ENCODE results near the gene SENP8. TPM values are rescaled to one million over a fixed set of nuclear protein-coding genes. Genes with fewer than 3 reads are reported as not detected.
"Not testable (repeated sequence)": the region's sequence is repeated elsewhere in the genome, so short reads cannot be mapped to it uniquely, and the experiment has no call there.

The SENP8 gene
- 1 to 10 TPM in 1 of 2 donors, under 1 TPM in 1; 0.82 to 2.7 TPM for total RNA-seq

GRCh38 chr15:72118017-72118978, at the start of gene SENP8, which contains the start of gene MYO9A:
Gene SENP8 (plus strand): TSS chr15:72118403. CDS start chr15:72139624, 21,221 bp downstream.
Gene MYO9A (minus strand): TSS chr15:72118150. CDS start chr15:72046563, 71,587 bp downstream.
- peaks cover 4% of the 10 kb centered on the region for H3K36me3 Mint-ChIP-seq (ENCODE audit: low read depth)
- ATAC-seq (replicated peaks), result peak; percentile 74
- H3K4me1 Mint-ChIP-seq, result peaks cover 25% of the 10 kb centered on the region
- no peaks in the 10 kb centered on the region for H3K27me3 Mint-ChIP-seq
- peak within 1 kb of the TSS; percentile 98 for H3K27ac Mint-ChIP-seq
- no peaks in the 10 kb centered on the region for H3K9me3 Mint-ChIP-seq
- H3K4me3 Mint-ChIP-seq, result peak within 1 kb of the TSS; percentile 99

- H3K27ac Mint-ChIP-seq, result no peak overlapping the region
- peaks cover 4% of the 10 kb centered on the region for H3K4me1 Mint-ChIP-seq
- no peaks in the 10 kb centered on the region for H3K27me3 Mint-ChIP-seq
- H3K4me3 Mint-ChIP-seq, result no peak overlapping the region
- no peaks in the 10 kb centered on the region for H3K36me3 Mint-ChIP-seq (ENCODE audit: low read depth)
- no peaks in the 10 kb centered on the region for H3K9me3 Mint-ChIP-seq
- ATAC-seq (replicated peaks), result no peak
Measured at GRCh38 chr15:72068856-72069255, 49.3 kb upstream of the SENP8 start.

DNA sequence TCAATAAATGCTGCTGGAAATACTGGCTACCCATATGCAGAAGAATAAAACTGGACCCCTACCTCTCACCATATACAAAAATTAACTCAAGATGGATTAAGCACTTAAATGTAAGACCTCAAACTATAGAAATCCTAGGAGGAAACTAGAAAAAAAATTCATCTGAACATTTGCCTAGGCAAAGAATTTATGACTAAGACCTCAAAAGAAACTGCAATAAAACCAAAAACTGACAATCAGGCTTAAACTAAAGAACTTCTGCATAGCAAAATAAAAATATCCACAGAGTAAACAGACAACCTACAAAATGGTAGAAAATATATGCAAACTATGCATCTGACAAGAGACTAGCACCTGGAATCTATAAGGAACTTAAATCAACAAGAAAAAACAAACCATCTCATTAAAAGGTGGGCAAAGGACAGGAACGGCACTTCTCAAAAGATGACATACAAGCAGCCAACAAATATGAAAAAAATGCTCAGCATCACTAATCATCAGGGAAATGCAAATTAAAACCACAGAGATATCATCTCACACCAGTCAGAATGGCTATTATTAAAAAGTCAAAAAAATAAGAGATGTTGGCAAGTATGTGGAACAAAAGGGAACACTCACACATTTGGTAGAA, 47.3 kb upstream of the SENP8 start:
- Mint-ChIP-seq H3K27me3 (no peaks in the 10 kb centered on the region), H3K9me3 (no peaks in the 10 kb centered on the region), H3K4me3 (no peak overlapping the region), H3K4me1 (peaks cover 6% of the 10 kb centered on the region), H3K27ac (no peak overlapping the region), H3K36me3 (ENCODE audit: low read depth) (no peaks in the 10 kb centered on the region)
- no peak for ATAC-seq (replicated peaks)

- H3K4me1 Mint-ChIP-seq; ATAC-seq (replicated peaks); H3K27me3 Mint-ChIP-seq; H3K9me3 Mint-ChIP-seq; H3K4me3 Mint-ChIP-seq; H3K27ac Mint-ChIP-seq; H3K36me3 Mint-ChIP-seq (ENCODE audit: low read depth): not testable (repeated sequence)
Measured at GRCh38 chr15:72071448-72071825, 46.8 kb upstream of the SENP8 start.

DNA sequence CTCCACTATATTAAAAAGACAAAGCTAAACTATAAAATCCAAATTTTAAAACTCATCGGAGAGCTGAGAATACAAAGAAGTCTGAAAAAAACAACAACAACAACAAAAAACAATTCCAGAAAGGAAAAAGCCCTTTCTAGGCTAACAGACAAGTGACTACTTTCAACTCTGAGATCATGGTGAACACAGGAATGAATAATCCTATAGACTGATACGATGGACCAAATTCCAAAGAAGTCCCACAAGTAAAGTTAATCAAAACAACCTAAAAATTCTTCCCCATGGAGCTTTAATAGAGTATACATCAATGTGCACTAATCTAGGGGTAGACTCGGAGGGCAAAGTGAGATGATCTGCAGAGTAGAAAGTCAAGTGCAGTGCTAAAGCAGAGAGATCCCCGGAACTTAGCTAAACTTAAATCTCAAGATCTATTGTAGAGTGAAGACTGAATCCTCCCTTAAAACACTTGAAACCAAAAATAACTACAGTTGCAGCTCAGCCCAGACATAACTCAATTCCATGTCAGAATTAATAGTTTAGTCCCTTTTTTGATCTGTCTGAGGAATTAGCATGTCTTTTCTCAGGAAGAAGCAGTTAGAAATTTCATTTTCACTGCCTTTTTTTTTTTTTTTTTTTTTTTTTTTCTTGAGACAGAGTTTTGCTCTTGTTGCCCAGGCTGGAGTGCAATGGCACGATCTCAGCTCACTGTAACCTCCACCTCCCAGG, 43.7 kb upstream of the SENP8 start:
- no peak overlapping the region for H3K4me3 Mint-ChIP-seq
- no peaks in the 10 kb centered on the region for H3K27me3 Mint-ChIP-seq

DNA sequence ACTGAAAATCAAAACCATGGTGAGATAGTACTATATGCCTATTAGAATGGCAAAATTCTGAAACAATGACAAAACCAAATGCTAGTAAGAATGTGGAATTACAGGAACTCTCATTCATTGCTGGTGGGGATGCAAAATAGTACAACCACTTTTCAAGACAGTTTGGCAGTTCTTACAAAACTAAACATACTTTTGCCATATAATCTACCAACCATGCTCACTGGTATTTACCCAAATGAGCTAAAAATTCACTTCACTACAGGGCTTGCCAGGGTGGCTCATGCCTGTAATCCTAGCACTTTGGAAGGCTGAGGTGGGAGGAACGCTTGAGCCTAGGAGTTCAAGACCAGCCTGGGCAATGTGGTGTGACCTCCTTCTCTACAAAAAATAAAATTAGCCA, 40.3 kb upstream of the SENP8 start:
- no peak overlapping the region for H3K4me3 Mint-ChIP-seq
- H3K4me1 Mint-ChIP-seq, result peaks cover 21% of the 10 kb centered on the region
- H3K27me3 Mint-ChIP-seq, result no peaks in the 10 kb centered on the region
- ATAC-seq (replicated peaks), result no peak
- no peaks in the 10 kb centered on the region for H3K36me3 Mint-ChIP-seq (ENCODE audit: low read depth)
- H3K27ac Mint-ChIP-seq, result no peak overlapping the region
- peaks cover 4% of the 10 kb centered on the region for H3K9me3 Mint-ChIP-seq

More for the DNA sequence above, 43.7 kb upstream of the SENP8 start:
- peaks cover 14% of the 10 kb centered on the region for H3K4me1 Mint-ChIP-seq
- H3K27ac Mint-ChIP-seq, result no peak overlapping the region
- no peaks in the 10 kb centered on the region for H3K36me3 Mint-ChIP-seq (ENCODE audit: low read depth)
- ATAC-seq (replicated peaks), result no peak
- H3K9me3 Mint-ChIP-seq, result no peaks in the 10 kb centered on the region

DNA sequence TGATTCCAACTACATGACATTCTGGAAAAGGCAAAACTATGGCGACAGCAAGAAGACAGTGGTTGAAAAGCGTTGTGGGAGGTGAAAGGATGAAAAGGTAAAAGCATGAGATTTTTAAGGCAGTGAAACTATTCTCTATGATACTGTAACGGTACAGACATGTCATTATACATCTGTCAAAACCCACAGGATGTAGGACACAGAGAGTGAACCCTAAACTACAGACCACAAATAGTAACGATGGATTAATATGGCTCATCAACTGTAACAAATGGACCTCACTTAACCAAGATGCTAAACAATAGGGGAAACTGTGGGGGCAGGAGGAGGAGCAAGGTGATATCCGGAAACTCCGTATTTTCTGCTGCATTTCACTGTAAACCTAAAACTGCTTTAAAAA, 39.3 kb upstream of the SENP8 start:
- Mint-ChIP-seq H3K27ac (no peak overlapping the region), H3K4me3 (no peak overlapping the region), H3K36me3 (ENCODE audit: low read depth) (no peaks in the 10 kb centered on the region), H3K27me3 (no peaks in the 10 kb centered on the region), H3K4me1 (peaks cover 21% of the 10 kb centered on the region), H3K9me3 (peaks cover 4% of the 10 kb centered on the region)
- ATAC-seq (replicated peaks), result peak; percentile 78

DNA sequence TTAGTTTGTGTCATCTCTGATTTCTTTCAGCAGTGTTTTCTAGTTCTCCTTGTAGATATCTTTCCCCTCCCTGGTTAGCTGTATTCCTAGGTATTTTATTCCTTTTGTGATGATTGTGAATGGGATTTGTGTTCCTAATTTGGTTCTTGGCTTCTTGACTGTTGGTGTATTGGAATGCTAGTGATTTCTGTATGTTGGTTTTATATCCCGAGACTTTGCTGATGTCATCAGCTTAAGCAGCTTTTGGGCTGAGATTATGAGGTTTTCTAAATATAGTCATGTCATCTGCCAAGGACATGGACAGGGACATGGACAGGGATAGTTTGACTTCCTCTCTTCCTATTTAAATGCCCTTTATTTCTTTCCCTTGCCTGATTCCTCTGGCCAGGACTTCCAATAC, 36.0 kb upstream of the SENP8 start:
- no peak overlapping the region for H3K27ac Mint-ChIP-seq
- H3K4me3 Mint-ChIP-seq, result no peak overlapping the region

DNA sequence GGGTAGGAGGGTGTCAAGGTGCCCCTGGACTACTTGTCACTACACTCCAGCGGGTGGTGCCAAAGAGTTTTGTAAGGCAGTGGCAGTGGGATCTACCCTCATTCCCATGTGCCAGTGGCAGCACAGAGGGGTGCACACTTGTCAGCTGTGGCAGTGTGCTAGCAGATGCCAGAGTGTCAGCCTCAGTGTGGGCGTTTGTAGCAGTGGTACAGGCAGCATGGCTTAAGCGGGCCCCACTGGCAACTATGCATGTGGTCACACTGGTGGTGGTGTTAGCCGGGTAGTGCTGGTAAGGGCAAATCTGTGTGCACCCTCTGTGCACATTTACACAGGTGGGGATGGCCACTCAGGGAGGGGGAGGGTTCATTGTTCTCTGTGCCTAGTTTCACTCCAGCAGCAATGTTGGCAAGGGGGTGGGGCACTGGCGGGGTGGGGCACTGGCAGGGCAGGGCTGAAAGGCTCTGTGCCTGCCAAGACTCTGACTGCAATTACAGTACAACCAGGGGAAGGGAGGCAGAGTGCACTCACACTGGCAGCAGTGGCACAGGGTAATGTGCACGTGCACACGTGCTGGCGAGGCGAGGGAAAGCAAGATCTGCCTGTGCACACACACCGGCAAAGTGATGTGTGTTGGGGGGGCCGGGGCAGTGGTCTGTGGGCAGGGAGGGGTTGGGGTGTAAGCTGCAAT, 32.0 kb upstream of the SENP8 start:
- Mint-ChIP-seq H3K9me3 (peaks cover 9% of the 10 kb centered on the region), H3K4me1 (peaks cover 9% of the 10 kb centered on the region), H3K27me3 (no peaks in the 10 kb centered on the region), H3K27ac (no peak overlapping the region), H3K4me3 (no peak overlapping the region), H3K36me3 (ENCODE audit: low read depth) (no peaks in the 10 kb centered on the region)
- ATAC-seq (replicated peaks), result no peak

More for the DNA sequence above, 36.0 kb upstream of the SENP8 start:
- H3K9me3 Mint-ChIP-seq, result peaks cover 9% of the 10 kb centered on the region
- H3K27me3 Mint-ChIP-seq, result no peaks in the 10 kb centered on the region
- H3K4me1 Mint-ChIP-seq, result peaks cover 15% of the 10 kb centered on the region
- no peaks in the 10 kb centered on the region for H3K36me3 Mint-ChIP-seq (ENCODE audit: low read depth)
- ATAC-seq (replicated peaks), result no peak

- Mint-ChIP-seq H3K27me3 (no peaks in the 10 kb centered on the region), H3K4me3 (no peak overlapping the region), H3K27ac (no peak overlapping the region), H3K4me1 (peaks cover 4% of the 10 kb centered on the region), H3K36me3 (ENCODE audit: low read depth) (no peaks in the 10 kb centered on the region), H3K9me3 (peaks cover 4% of the 10 kb centered on the region)
- ATAC-seq (replicated peaks), result no peak
Measured at GRCh38 chr15:72086920-72087648, 31.1 kb upstream of the SENP8 start.

DNA sequence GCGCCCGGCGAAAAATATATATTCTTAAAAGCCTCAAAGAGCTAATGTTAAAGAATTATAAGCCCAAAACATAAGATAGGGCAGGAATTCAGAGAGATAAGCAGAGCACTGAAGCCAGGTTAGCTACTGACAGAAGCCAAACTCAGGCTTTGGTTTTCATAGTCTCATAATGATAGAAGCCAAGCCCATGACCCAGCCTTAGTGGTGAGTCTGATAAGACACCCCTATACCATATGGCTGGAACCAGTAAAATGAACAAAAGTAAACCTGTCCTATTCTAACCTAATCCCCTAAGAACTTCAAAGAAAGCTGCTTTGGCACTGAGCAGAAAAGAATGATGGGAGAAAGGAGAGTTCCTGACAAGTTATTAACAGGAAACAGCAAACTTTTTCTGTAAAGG, 26.2 kb upstream of the SENP8 start:
- peaks cover 4% of the 10 kb centered on the region for H3K4me1 Mint-ChIP-seq
- no peak overlapping the region for H3K4me3 Mint-ChIP-seq
- no peaks in the 10 kb centered on the region for H3K27me3 Mint-ChIP-seq
- peaks cover 8% of the 10 kb centered on the region for H3K36me3 Mint-ChIP-seq (ENCODE audit: low read depth)
- no peak overlapping the region for H3K27ac Mint-ChIP-seq
- no peak for ATAC-seq (replicated peaks)
- no peaks in the 10 kb centered on the region for H3K9me3 Mint-ChIP-seq

DNA sequence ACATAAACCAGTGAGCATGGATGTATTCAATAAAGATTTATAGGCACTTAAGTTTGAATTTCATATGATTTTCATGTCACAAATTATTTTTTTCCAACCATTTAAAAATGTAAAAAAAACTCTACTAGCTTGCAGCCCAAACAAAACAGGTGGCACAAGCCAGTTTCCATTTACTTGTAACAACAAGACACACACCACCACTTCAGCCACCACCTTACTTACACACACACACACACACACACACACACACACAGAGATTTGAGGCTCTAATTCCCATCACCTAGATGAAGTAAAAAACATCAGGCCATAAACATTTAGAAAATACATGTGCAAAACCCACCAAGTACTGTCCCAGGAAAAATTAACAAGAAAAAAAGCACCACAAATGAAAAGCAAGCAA, 25.5 kb upstream of the SENP8 start:
- Mint-ChIP-seq H3K9me3 (no peaks in the 10 kb centered on the region), H3K27me3 (no peaks in the 10 kb centered on the region), H3K27ac (no peak overlapping the region), H3K4me3 (no peak overlapping the region), H3K36me3 (ENCODE audit: low read depth) (peaks cover 12% of the 10 kb centered on the region), H3K4me1 (peaks cover 4% of the 10 kb centered on the region)
- no peak for ATAC-seq (replicated peaks)

- no peak overlapping the region for H3K27ac Mint-ChIP-seq
- H3K27me3 Mint-ChIP-seq, result no peaks in the 10 kb centered on the region
- peaks cover 12% of the 10 kb centered on the region for H3K36me3 Mint-ChIP-seq (ENCODE audit: low read depth)
- no peak for ATAC-seq (replicated peaks)
- no peak overlapping the region for H3K4me3 Mint-ChIP-seq
- no peaks in the 10 kb centered on the region for H3K9me3 Mint-ChIP-seq
- no peaks in the 10 kb centered on the region for H3K4me1 Mint-ChIP-seq
Measured at GRCh38 chr15:72096796-72097195, 21.4 kb upstream of the SENP8 start.
